ENCODE results near the gene ACKR1. TPM values are rescaled to one million over a fixed set of nuclear protein-coding genes. Genes with fewer than 3 reads are reported as not detected.

ACKR1 gene
- polyA plus RNA-seq, 3 donors from 2014 or later, result not detected

- Mint-ChIP-seq H3K27ac (no peak overlapping the region), H3K27me3 (ENCODE audit: low read depth in 3 of 3) (peaks cover 3 to 8% (median 8%) of the 10 kb centered on the region in 3 donors), H3K4me1 (no peaks in the 10 kb centered on the region), H3K36me3 (no peaks in the 10 kb centered on the region), H3K9me3 (no peaks in the 10 kb centered on the region), H3K4me3 (no peak overlapping the region)
- no peak for DNase-seq
These were observed 17.6 kb downstream of the ACKR1 start for GRCh38 chr1:159222075-159222865.

- H3K9me3 Mint-ChIP-seq, result no peaks in the 10 kb centered on the region
These were observed 18.3 kb downstream of the ACKR1 start for GRCh38 chr1:159223004-159223403.

GRCh38 chr1:159228554-159228953 lies 23.9 kb downstream of the ACKR1 start:
- no peak for DNase-seq
- Mint-ChIP-seq H3K27me3 (ENCODE audit: low read depth in 3 of 3) (peaks cover 0 to 4% (median 2%) of the 10 kb centered on the region in 3 donors), H3K36me3 (no peaks in the 10 kb centered on the region), H3K4me1 (no peaks in the 10 kb centered on the region), H3K9me3 (no peaks in the 10 kb centered on the region), H3K4me3 (no peak overlapping the region), H3K27ac (no peak overlapping the region)

More at GRCh38 chr1:159223004-159223403, 18.3 kb downstream of the ACKR1 start:
- Mint-ChIP-seq H3K36me3 (no peaks in the 10 kb centered on the region), H3K4me3 (no peak overlapping the region), H3K4me1 (no peaks in the 10 kb centered on the region), H3K27ac (no peak overlapping the region), H3K27me3 (ENCODE audit: low read depth in 3 of 3) (peaks cover 3 to 8% (median 8%) of the 10 kb centered on the region in 3 donors)
- no peak for DNase-seq

- Mint-ChIP-seq H3K4me3 (no peak overlapping the region), H3K27me3 (ENCODE audit: low read depth in 3 of 3) (peaks cover 0 to 4% (median 2%) of the 10 kb centered on the region in 3 donors), H3K27ac (no peak overlapping the region), H3K4me1 (no peaks in the 10 kb centered on the region), H3K9me3 (no peaks in the 10 kb centered on the region), H3K36me3 (no peaks in the 10 kb centered on the region)
- DNase-seq, result no peak
These were observed 24.7 kb downstream of the ACKR1 start for GRCh38 chr1:159229260-159229885.

GRCh38 chr1:159229896-159230295 lies 25.2 kb downstream of the ACKR1 start:
- Mint-ChIP-seq H3K9me3 (no peaks in the 10 kb centered on the region), H3K4me1 (no peaks in the 10 kb centered on the region), H3K27me3 (ENCODE audit: low read depth in 3 of 3) (peaks cover 0 to 4% (median under 1%) of the 10 kb centered on the region in 3 donors), H3K27ac (no peak overlapping the region), H3K4me3 (no peak overlapping the region), H3K36me3 (no peaks in the 10 kb centered on the region)
- DNase-seq, result no peak

GRCh38 chr1:159239551-159240220 lies 35.0 kb downstream of the ACKR1 start:
- no peaks in the 10 kb centered on the region for H3K36me3 Mint-ChIP-seq
- H3K9me3 Mint-ChIP-seq, result peaks cover 0 to 4% (median 0%) of the 10 kb centered on the region in 6 donors
- DNase-seq, result no peak
- no peaks in the 10 kb centered on the region for H3K4me1 Mint-ChIP-seq
- H3K27ac Mint-ChIP-seq, result no peak overlapping the region
- H3K4me3 Mint-ChIP-seq, result no peak overlapping the region
- peaks cover 0 to 4% (median 0%) of the 10 kb centered on the region in 3 donors for H3K27me3 Mint-ChIP-seq (ENCODE audit: low read depth in 3 of 3)

- Mint-ChIP-seq H3K4me3 (no peak overlapping the region), H3K27me3 (ENCODE audit: low read depth in 3 of 3) (peaks cover 2 to 17% (median 13%) of the 10 kb centered on the region in 3 donors), H3K4me1 (no peaks in the 10 kb centered on the region), H3K27ac (no peak overlapping the region), H3K9me3 (peaks cover 0 to 7% (median 5%) of the 10 kb centered on the region in 6 donors), H3K36me3 (no peaks in the 10 kb centered on the region)
- DNase-seq, result no peak
These were observed 42.6 kb downstream of the ACKR1 start for GRCh38 chr1:159247266-159247665.

- no peak overlapping the region for H3K4me3 Mint-ChIP-seq
- DNase-seq, result no peak
- H3K9me3 Mint-ChIP-seq, result peaks cover 0 to 7% (median 5%) of the 10 kb centered on the region in 6 donors
- H3K4me1 Mint-ChIP-seq, result no peaks in the 10 kb centered on the region
- no peaks in the 10 kb centered on the region for H3K36me3 Mint-ChIP-seq
- no peak overlapping the region for H3K27ac Mint-ChIP-seq
- H3K27me3 Mint-ChIP-seq (ENCODE audit: low read depth in 3 of 3), result peaks cover 2 to 19% (median 13%) of the 10 kb centered on the region in 3 donors
These were observed 43.6 kb downstream of the ACKR1 start for GRCh38 chr1:159248311-159248710.

- Mint-ChIP-seq H3K4me1 (no peaks in the 10 kb centered on the region), H3K36me3 (no peaks in the 10 kb centered on the region), H3K27me3 (ENCODE audit: low read depth in 3 of 3) (peaks cover 2 to 22% (median 14%) of the 10 kb centered on the region in 3 donors), H3K9me3 (peaks cover 0 to 7% (median 5%) of the 10 kb centered on the region in 6 donors), H3K4me3 (no peak overlapping the region), H3K27ac (no peak overlapping the region)
- no peak for DNase-seq
These were observed 46.1 kb downstream of the ACKR1 start for GRCh38 chr1:159250638-159251216.

Other genes starting within 250 kb of the ACKR1 start
- gene IFI16, start 195.0 kb upstream of the ACKR1 start, polyA plus RNA-seq, result 100 to 1,000 TPM in 1 of 3 donors, 10 to 100 TPM in 2; 78.8 to 205 (median 80.3) TPM
- gene AIM2, start 128.1 kb upstream of the ACKR1 start, polyA plus RNA-seq, result 1 to 10 TPM in 1 of 3 donors, under 1 TPM in 2; 0.28 to 1.1 (median 0.34) TPM
- gene CADM3, start 33.3 kb upstream of the ACKR1 start, polyA plus RNA-seq, result not detected
- 100 to 1,000 TPM in 2 of 3 donors, 10 to 100 TPM in 1; 10.4 to 185 (median 110) TPM for gene FCER1A, start 97.5 kb downstream of the ACKR1 start, polyA plus RNA-seq
- gene OR10J4, start 227.3 kb downstream of the ACKR1 start, polyA plus RNA-seq, result not detected
- gene OR10J1, start 234.8 kb downstream of the ACKR1 start, polyA plus RNA-seq, result not detected

Measured in immature natural killer cell (primary cell).